Testis (tissue), 3 donors: ENCODE data around the gene CCRL2. TPM values are rescaled to one million over a fixed set of nuclear protein-coding genes. Genes with fewer than 3 reads are reported as not detected.
A peak's percentile ranks its signal among the peaks of the same experiment; 100 is the strongest.

Experiments used
- DNase-seq: peaks from one replicate; pipeline ENCODE4 v3.0.0-alpha.2; 2019
- H3K27ac ChIP-seq, 2 donors: fragments of 200-600 bp; sonication (generic); one replicate each; pipeline ENCODE4 v1.5.1; 2019
- H3K27me3 ChIP-seq: fragments of 200-600 bp; sonication (generic); one replicate; pipeline ENCODE4 v1.5.1; 2019
- H3K36me3 ChIP-seq: fragments of 200-600 bp; sonication (generic); one replicate; pipeline ENCODE4 v1.5.1; 2017; ENCODE audit warnings: low read depth; ENCODE audit errors: missing control alignments
- H3K4me1 ChIP-seq: fragments of 200-600 bp; sonication (generic); one replicate; pipeline ENCODE4 v1.5.1; 2019
- H3K4me3 ChIP-seq, 2 donors: fragments of 200-600 bp; sonication (generic); one replicate each; pipeline ENCODE4 v1.5.1; 2017 to 2019
- H3K9me3 ChIP-seq: fragments of 200-600 bp; sonication (generic); one replicate; pipeline ENCODE4 v1.5.1; 2017
- CTCF ChIP-seq, 3 experiments: fragments of 450-650 bp in 2 of 3; fragments of 200-600 bp in 1 of 3; sonication (generic) in 1 of 3; IDR thresholded peaks; one replicate each; pipeline ENCODE4 v1.5.1; 2016 to 2019; ENCODE audit warnings: antibody characterized with exemption in 3 of 3, mild to moderate bottlenecking in 2 of 3, moderate library complexity in 1 of 3
- POLR2A ChIP-seq: fragments of 450-650 bp; IDR thresholded peaks from one replicate; pipeline ENCODE4 v1.6.1; 2017; ENCODE audit warnings: antibody characterized with exemption, mild to moderate bottlenecking, moderate library complexity
- WGBS, 2 donors: methylation state at CpG; one replicate each; pipeline ENCODE4 v1.1.5; 2018; 5-methylcytosine and 5-hydroxymethylcytosine counted together
- intact Hi-C: fragments of 100-400 bp; cut with DNase I; formaldehyde crosslinking; loops from one replicate; pipeline ENCODE4 v1.15.1; 2023; ENCODE audit warnings: low total_unique reads
- polyA plus RNA-seq: library from polyadenylated mRNA; stranded (reverse); fragments of 350-450 nt; fragmentation: Illumina TruSeq; extraction: RNeasy Lipid Tissue Mini Kit (QIAGEN cat#74804); gene quantifications from one replicate; pipeline ENCODE4 v1.2.3, GENCODE V29; 2014; ENCODE audit warnings: low read depth, low replicate concordance; ENCODE audit not compliant: insufficient read depth
- total RNA-seq, 2 donors: library from RNA; depleted of rRNA; stranded (reverse); fragments of >200 nt; gene quantifications; one replicate each; pipeline ENCODE4 v1.2.3, GENCODE V29; 2016

CCRL2 gene
- total and polyA plus RNA-seq, 3 donors from 2014 or later = 0.31 to 1.2 (median 0.87) TPM

- H3K36me3 ChIP-seq = no peaks in the 10 kb centered on the region
- H3K4me3 ChIP-seq = no peak overlapping the region
- no peaks in the 10 kb centered on the region for H3K9me3 ChIP-seq
- H3K4me1 ChIP-seq = no peaks in the 10 kb centered on the region
- DNase-seq = no peak
- TF ChIP-seq POLR2A (no peak), CTCF (IDR thresholded peaks at IDR 0.05) (no peak)
- intact Hi-C loops = no loop called here
- no peaks in the 10 kb centered on the region for H3K27me3 ChIP-seq
- WGBS, 2 donors = 91 to 96% methylated on average over 16 to 17 of the region's 17 CpGs
- H3K27ac ChIP-seq = no peak overlapping the region
These were observed 41.7 kb downstream of the CCRL2 start for GRCh38 chr3:46448721-46449120.

- intact Hi-C loops = no loop called here
- no peak overlapping the region for H3K4me3 ChIP-seq
- H3K4me1 ChIP-seq = no peaks in the 10 kb centered on the region
- H3K9me3 ChIP-seq = no peaks in the 10 kb centered on the region
- TF ChIP-seq CTCF (IDR thresholded peaks at IDR 0.05) (peak in 1 of 3 experiments; percentile 42), POLR2A (no peak)
- WGBS, 2 donors = 77 to 88% methylated on average over 14 of the region's 14 CpGs
- no peaks in the 10 kb centered on the region for H3K27me3 ChIP-seq
- H3K27ac ChIP-seq = no peak overlapping the region
- no peak for DNase-seq
- no peaks in the 10 kb centered on the region for H3K36me3 ChIP-seq
These were observed 42.9 kb downstream of the CCRL2 start for GRCh38 chr3:46449755-46450552.

- Histone ChIP-seq H3K9me3 (no peaks in the 10 kb centered on the region), H3K27ac (no peak overlapping the region), H3K36me3 (no peaks in the 10 kb centered on the region), H3K27me3 (no peaks in the 10 kb centered on the region), H3K4me1 (no peaks in the 10 kb centered on the region), H3K4me3 (no peak overlapping the region)
- intact Hi-C loops = no loop called here
- TF ChIP-seq CTCF (IDR thresholded peaks at IDR 0.05) (no peak), POLR2A (no peak)
- 69 to 83% methylated on average over 6 to 7 of the region's 7 CpGs for WGBS, 2 donors
- DNase-seq = no peak
These were observed 46.6 kb downstream of the CCRL2 start for GRCh38 chr3:46453526-46454208.

- TF ChIP-seq POLR2A (no peak), CTCF (IDR thresholded peaks at IDR 0.05) (no peak)
- intact Hi-C loops = no loop called here
- Histone ChIP-seq H3K4me1 (no peaks in the 10 kb centered on the region), H3K4me3 (no peak overlapping the region), H3K9me3 (no peaks in the 10 kb centered on the region), H3K36me3 (no peaks in the 10 kb centered on the region), H3K27ac (no peak overlapping the region), H3K27me3 (no peaks in the 10 kb centered on the region)
- no peak for DNase-seq
- WGBS, 2 donors = 50 to 55% methylated on average over 3 of the region's 3 CpGs
These were observed 47.1 kb downstream of the CCRL2 start for GRCh38 chr3:46454209-46454595.
